NCI-H510A treated with DMSO at 0.1 percent for 48 hours (cell line): ENCODE results near the gene NAV3.
"Not testable (repeated sequence)": the region's sequence is repeated elsewhere in the genome, so short reads cannot be mapped to it uniquely, and the experiment has no call there.

Experiments
- DNase-seq: peaks from one replicate; lab custom pipeline; 2025; lab: John Stamatoyannopoulos, UW

NAV3 gene

GRCh38 chr12:78191611-78192010 lies 360.9 kb downstream of the NAV3 start:
- no peak for DNase-seq

DNA sequence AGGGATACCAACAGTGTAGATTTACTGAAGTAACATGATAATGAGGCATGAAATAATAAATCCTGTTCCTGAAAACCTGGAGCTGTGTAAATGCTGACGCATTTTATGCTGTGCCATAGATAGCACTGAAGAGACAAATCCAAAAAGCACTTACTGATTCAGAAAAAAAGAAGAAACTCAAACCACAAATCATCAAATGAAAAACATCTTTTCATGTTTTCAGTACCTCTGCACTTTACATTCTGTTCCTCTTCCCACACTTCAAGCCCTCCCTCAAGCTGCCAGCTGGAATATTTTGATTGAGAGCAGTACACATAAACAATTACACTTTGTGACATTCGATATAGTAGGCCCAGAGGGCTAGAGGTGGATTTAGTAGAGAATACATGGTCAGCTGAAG lies 362.3 kb downstream of the NAV3 start:
- DNase-seq = peak; percentile 69

GRCh38 chr12:78194448-78194847 lies 363.8 kb downstream of the NAV3 start:
- DNase-seq = no peak

DNA sequence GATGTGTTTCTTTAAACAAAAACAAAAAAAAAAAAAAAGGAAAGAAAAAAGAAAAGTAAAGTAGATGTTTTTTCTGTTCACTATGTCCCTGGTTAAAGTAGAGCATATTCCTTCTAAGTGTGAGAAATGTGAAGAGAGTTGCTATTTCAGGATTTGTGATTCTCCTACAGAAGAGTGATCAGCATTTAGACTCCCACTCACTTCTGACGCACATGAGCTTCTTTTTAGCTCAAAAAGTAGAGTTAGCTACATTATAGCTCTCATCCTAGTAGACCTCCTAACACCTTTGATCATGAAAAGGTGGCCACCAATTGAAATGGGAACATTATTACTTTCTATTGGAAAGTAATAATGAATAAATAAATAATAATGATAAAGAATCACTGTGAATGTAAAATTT lies 368.2 kb downstream of the NAV3 start:
- DNase-seq = no peak

GRCh38 chr12:78199926-78200325 lies 369.2 kb downstream of the NAV3 start:
- no peak for DNase-seq

- DNase-seq = no peak
Observed at GRCh38 chr12:78204926-78205325, 374.2 kb downstream of the NAV3 start.

DNA sequence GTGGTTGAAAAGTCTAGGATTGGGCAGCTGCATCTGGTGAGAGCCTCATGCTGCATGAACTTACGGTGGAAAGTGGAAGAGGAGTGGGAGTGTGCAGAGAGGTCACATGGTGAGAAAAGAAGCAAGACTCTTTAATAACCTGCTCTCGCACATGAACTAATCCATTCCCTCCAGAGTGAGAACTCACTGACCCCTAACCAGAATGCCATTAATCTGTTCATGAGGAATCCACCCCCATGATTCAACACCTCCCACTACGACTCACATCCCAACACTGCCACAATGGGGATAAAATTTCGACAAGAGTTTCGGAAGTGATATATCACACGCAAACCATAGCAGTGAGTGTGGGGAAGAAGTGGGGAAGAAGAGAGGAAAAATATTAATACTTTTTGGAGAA lies 377.4 kb downstream of the NAV3 start:
- DNase-seq = no peak

GRCh38 chr12:78209846-78210505 lies 379.3 kb downstream of the NAV3 start:
- DNase-seq = peak; percentile 99

GRCh38 chr12:78210506-78210860 lies 379.8 kb downstream of the NAV3 start:
- no peak for DNase-seq

GRCh38 chr12:78210894-78211302 lies 380.2 kb downstream of the NAV3 start:
- peak; percentile 70 for DNase-seq

DNA sequence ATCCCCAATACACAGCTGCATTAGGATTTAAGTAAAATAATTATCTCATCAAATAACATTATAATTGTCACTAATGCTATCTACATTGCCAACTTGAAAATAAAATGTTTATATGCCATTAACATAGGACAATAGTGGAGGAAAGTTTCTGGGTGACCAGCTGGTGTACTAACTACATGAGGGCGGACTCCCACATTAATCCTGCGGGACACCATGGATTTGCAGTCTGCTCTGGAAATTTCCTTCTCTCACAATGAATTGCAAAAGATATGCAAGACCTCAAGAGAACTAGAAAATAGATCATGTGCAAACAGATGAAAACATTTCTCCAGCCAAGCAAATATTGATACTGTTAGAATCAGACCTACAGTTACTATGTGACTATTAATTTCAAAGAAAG lies 390.1 kb downstream of the NAV3 start:
- DNase-seq = peak; percentile 24

- DNase-seq = no peak
Observed at GRCh38 chr12:78224154-78224553, 393.5 kb downstream of the NAV3 start.

DNA sequence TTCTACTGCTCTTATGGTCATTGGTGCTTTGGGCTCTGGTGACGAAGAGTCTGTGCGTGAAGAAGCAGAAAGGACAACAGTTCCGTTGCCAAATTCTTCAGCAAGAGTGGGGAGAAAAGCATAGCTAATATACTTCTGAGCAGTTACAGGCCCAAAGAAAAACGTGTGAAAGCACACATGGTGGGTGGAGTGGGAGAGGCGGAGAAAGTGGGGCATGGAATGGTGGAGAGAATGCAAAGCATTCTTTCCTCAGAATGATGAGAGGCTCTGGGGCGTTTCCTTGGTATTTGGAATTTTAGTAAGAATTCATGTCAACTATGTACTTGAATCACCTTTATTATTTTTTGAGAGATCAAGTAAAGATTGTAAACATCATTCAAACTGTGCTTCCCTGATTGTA lies 396.1 kb downstream of the NAV3 start:
- no peak for DNase-seq

- no peak for DNase-seq
Observed at GRCh38 chr12:78229591-78230101, 399.0 kb downstream of the NAV3 start.

DNA sequence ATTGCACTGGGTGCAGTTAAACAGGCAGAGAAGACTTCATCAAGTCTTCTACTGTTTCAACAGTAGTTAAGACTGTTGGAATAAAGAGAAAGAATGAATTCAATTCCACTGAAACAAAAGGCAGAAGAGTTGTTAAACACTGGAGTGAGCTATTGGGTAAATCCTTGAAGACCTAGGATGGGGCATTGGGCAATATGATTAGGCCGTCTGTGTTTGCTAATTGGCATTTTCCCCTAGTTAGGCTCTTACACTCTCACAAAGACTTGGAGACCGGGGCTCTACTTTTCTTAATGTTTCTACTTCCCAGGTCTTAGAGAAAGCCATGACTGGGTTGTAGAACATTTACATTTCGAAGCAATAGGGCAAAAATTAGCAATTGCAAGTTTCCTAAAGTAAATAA lies 402.1 kb downstream of the NAV3 start:
- no peak for DNase-seq

GRCh38 chr12:78236264-78236663 lies 405.6 kb downstream of the NAV3 start:
- no peak for DNase-seq

DNA sequence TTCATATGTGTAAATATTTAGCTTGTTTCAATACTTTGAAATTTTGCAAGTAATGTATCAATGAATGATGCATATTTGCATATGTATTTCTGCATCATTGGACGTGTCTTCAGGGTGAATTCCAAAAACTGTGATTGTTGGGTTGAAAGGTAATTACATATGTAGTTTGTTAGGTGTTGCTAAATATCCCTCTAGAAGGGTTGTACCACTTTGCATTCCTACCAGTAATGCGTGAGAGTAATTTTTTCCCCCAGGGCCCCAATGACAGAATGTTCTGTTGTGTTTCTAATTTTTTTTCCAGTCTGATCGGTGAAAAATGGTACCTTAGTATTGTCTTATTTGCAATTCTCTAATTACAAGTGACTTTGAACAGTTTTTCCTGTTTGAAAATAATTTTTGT lies 408.9 kb downstream of the NAV3 start:
- no peak for DNase-seq

DNA sequence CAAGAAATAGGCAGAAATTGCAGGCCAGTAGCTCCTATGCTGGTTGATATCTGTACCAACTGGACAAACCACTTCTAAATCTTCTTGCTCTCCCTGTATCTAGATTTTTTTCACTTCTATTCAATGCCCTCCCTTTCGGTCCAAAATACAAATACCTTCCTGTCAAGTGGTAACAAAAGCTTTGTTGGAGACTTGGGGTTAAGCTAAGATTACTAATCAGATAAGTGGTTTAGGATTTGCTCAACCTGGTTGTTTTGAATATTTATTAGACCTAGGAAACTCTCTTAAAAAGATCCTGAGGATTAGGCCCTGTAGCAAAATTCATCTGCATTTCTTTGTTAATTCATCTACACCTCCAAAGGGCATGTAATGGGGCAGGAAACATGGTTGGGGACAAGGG lies 410.1 kb downstream of the NAV3 start:
- peak; percentile 56 for DNase-seq

GRCh38 chr12:78241446-78241845 lies 410.8 kb downstream of the NAV3 start:
- DNase-seq = peak; percentile 90

- DNase-seq = no peak
Observed at GRCh38 chr12:78244916-78245507, 414.3 kb downstream of the NAV3 start.

DNA sequence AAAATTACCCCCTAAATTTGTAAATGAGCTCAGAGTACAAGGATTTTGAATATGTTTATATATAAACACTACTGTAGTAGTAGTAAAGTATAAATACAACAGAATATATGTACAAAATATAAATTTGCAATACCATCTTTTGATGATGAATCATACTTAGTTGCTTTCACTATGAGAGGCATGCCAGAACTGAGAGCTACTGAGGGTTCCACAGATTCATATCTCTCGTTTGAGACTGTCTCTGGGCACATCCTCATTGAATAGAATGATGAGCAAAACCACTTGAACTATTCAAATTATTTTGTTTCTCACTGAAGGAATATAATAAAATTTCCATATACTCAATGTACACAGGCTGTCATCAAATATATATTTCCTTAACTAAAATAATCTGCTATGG lies 417.6 kb downstream of the NAV3 start:
- no peak for DNase-seq

GRCh38 chr12:78249578-78249977 lies 418.9 kb downstream of the NAV3 start:
- no peak for DNase-seq

DNA sequence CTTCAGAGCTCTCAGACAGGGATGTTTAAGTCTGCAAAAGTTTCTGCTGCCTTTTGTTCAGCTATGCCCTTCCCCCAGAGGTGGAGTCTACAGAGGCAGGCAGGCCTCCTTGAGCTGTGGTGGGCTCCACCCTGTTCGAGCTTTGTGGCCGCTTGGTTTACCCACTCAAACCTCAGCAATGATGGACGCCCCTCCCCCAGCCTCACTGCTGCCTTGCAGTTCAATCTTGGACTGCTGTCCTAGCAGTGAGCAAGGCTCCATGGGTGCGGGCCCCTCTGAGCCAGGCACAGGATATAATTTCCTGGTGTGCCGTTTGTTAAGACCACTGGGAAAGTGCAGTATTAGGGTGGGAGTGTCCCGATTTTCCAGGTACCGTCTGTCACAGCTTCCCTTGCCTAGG lies 427.0 kb downstream of the NAV3 start:
- not testable (repeated sequence) for DNase-seq

DNA sequence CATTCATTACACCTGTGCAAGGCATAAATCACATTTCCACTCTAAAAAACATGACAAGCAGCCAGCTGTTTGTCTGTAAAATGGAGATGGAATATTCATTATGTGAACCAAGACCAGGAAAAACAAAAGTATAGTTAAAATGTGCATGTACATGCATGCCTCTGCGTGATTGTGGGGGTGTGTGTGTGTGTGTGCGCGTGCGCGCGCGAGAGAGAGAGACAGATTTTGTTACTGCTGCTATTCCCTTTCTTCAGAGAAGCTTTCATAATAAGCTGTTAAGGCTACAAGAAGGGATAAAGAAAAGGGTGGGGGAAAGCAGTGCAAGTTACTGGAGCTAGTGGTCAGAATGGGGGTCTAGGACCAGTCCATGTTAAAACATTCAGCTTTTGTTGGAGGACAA lies 430.3 kb downstream of the NAV3 start:
- no peak for DNase-seq
